GM18867 (cell line): Measurements from ENCODE around the gene SETD9.

ENCODE experiments used
- ATAC-seq: cut with Tn5 transposase; IDR thresholded peaks from one replicate; pipeline ENCODE4 v1.9.1; 2021; ENCODE audit warnings: mild to moderate bottlenecking, moderate library complexity; ENCODE audit not compliant: unreplicated experiment

SETD9 gene, protein sequence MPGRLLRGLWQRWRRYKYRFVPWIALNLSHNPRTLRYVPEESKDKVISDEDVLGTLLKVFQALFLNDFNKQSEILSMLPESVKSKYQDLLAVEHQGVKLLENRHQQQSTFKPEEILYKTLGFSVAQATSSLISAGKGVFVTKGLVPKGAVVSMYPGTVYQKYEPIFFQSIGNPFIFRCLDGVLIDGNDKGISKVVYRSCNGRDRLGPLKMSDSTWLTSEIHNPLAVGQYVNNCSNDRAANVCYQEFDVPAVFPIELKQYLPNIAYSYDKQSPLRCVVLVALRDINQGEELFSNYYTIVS

DNA sequence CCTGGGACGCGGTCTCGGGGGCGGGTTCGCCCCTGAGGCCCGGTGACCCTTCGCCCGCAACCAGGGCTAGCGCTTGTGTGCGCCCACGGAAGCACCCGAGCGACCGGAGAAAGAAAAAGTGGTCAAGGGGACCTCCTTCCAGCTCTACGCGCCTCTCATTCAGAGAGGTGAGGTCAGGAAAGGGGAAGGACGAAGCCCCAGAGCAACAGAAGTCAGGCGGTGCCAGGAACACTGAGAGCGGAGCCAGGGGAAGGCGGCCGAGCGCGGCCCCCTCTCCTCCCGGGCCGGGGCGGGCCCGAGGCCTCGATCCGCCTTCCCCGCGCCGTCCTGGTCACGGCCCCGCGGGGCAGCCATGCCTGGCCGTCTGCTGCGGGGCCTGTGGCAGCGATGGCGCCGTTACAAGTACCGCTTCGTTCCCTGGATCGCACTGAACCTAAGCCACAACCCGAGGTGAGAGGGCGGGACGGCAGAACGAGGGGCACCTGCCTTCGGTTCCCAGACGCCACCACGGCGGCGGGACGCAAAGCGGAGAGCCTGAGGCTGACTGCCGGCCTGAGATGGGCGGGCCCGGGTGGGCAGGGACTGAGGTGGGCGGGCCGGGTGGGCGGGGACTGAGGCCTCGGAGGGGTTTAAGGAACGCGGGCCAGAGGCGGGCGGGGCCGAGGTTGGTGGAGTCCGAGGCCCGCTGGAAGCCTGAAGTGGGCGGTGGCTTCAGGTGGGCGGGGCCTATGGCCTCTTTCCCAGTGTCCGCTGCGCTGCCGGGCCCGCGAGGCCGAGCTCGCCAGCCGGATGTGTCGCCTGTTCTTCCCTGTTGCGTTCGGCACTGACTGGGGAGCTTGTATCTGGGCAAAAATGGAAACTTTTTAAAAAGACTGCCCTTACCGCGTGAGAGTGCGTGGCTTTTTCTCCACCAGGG, at the start of gene SETD9:
SETD9 (plus strand) TSS at position 303 of the 916 bp plus-strand sequence; CDS start at position 353, 50 bp downstream.
- ATAC-seq: peak; percentile 88

DNA sequence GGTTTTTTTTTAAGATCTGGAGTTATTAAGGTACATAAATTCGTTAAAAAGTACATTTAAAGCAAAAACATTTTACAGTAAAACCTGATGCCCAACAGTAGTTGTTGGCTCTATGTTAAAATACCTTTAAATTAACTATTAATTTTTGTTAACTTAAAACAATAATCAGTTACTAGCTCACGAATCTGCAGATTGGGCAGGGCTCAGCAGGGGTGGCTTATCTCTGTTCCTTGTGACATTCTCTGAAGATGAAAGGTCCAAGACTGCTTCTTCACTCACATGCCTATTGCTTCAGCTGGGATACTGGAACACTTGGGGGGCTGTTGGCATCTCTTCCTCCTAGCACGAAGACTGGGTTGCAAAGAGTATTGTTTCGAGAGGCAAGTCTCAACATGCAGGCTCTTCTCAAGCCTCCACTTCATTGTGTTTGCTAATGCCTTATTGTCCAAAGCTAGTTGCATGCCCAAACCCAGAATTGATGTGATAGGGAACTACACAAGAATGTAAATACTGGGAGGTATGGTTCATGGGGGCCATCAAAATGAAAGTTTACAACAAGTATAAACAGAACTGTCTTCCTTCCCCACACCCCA, 47.4 kb upstream of the SETD9 start:
- ATAC-seq: no peak

DNA sequence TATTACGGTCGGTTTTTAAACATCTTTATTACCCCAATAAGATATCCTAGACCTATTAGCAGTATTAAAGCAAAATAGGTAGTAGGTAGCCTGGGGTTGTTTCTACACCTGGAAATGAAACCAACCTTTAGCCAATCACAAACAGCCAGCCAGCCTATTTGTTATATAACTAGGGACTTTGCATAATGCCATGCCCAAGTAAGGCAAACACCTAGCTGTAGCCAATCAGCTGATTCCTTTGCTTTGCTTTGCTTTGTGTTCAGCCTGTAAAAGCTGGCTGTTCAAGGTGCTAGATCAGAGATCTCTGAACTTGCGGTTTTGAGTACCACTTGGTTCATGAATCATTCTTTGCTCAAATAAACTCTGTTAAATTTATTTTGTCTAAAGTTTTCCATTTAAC, 46.5 kb upstream of the SETD9 start:
- no peak for ATAC-seq

DNA sequence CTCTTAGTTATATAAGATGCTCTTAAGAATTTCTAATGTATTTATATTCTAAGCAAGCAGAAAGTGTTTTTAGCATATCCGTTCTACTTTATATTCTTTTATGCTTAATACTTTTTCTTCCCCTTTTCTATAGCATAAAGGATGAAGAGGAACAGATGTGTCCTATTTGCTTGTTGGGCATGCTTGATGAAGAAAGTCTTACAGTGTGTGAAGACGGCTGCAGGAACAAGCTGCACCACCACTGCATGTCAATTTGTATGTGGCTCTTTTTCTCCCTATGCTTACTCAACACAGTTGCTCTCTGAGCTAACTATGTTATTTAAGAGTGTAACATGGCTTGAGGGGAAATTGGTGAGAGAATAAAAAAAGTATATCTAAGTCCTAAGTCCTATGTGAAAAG, 37.6 kb upstream of the SETD9 start:
- no peak for ATAC-seq

DNA sequence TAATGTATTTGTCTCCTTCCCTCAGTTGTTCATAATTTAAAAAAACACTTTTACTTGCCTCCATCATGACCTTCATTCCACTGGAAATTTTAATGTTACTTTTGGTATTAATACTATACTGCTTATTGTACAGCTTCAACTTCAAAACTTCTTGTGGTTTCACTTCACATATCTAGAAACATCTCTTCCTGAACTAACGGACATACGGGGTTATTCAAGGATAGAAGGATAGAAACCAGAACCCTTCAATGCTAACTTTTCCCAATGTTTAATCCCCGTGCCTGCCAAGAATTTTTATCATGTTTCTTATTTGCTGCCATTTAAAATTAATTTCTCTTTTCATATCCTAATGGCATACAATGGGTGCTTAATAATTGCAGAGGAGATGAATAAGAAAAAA, 36.3 kb upstream of the SETD9 start:
- ATAC-seq: no peak

GRCh38 chr5:56876327-56876726, 33.1 kb upstream of the SETD9 start:
- ATAC-seq: no peak

DNA sequence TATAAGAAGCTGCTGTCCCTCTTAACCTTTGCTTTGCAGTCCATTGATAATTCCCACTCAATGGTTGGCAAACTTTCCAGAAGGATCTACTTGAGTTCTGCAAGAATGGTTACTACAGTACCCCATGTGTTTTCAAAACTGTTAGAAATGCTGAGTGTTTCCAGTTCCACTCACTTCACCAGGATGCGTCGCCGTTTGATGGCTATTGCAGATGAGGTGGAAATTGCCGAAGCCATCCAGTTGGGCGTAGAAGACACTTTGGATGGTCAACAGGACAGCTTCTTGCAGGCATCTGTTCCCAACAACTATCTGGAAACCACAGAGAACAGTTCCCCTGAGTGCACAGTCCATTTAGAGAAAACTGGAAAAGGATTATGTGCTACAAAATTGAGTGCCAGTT, 27.8 kb upstream of the SETD9 start:
- no peak for ATAC-seq

- no peak for ATAC-seq
Observed at GRCh38 chr5:56893251-56893951, 16.0 kb upstream of the SETD9 start.

GRCh38 chr5:56896763-56897162, 12.6 kb upstream of the SETD9 start:
- ATAC-seq: no peak

DNA sequence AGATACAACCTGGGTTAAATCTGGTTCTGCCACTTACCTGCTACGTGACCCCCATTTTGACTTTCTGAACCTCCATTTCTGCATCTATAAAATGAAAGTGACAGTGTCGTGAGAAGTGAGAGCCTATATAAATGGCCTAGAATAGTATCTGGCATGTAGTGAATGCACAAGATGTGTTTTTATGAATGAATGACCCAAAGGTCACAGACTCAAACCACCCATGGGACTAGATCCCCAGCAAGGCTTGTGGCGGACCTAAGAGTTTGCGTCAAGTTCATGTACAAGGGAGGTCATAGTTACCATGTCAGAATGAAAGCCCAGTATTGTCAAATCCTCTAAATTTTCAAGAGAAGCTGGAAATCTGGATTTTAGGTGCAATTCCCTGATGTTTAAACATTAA, 11.2 kb upstream of the SETD9 start:
- no peak for ATAC-seq

DNA sequence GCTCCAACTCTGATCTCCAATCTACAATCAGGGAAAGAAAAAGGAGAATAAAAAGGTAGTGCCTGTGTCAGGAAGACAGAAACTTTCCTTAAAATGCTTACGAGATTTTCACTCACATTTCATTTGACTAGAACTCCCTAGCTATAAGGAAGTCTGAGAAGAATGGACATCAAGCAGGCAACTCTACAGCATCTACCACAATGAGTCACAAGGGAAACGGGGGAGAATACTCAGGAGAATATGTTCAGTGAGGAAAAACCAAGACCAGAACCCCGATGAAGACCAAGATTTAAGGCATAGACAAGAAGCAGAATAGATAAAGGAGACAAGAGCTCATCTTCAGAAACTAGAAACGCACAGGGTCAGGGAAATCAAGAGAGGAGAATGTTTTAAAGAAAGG, 9.0 kb upstream of the SETD9 start:
- no peak for ATAC-seq

- ATAC-seq: no peak
Observed at GRCh38 chr5:56900858-56901578, 8.4 kb upstream of the SETD9 start.

DNA sequence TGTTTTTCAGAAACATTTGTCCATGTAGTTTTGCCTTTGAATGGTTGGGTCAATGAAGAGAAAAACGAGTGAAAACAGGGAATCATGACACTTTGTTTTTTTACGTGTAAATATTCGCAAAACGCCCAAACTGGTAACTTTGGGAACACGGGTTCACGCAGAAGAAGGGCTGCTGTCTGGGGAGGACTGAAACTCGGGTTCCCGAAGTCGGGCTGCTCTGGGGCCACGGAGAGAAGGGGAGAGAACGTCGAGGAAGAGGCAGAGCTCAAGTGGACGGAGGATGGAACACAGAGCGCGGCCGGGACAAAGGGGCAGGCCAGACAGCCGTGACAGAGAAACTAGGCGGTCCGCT, 478 bp upstream of the SETD9 start:
- ATAC-seq: peak; percentile 43

GRCh38 chr5:56910210-56910965, 992 bp downstream of the SETD9 start:
- peak; percentile 18 for ATAC-seq

GRCh38 chr5:56913766-56914165, 4.4 kb downstream of the SETD9 start:
- no peak for ATAC-seq

GRCh38 chr5:56914678-56915077, 5.3 kb downstream of the SETD9 start:
- ATAC-seq: no peak

DNA sequence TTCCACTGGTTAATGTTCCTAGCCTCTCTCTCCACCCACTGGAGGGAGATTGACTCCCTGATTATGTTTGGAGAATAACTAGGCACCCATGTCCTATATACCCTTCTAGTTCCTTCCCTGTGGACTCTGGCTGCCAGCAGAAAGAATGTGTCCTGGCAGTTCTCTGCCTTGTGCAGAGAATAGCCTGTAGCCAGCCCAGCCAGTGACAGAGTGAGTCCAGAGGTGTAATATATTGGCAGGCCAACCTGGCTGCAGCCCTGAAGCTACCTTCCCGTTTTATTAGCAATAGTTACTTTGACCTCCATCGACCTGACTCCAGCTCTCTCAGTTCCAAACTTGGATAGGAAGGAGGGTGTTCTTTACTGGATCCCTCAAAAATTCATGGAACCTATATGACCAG, 8.1 kb downstream of the SETD9 start:
- ATAC-seq: no peak

GRCh38 chr5:56918054-56918453, 8.7 kb downstream of the SETD9 start:
- no peak for ATAC-seq

DNA sequence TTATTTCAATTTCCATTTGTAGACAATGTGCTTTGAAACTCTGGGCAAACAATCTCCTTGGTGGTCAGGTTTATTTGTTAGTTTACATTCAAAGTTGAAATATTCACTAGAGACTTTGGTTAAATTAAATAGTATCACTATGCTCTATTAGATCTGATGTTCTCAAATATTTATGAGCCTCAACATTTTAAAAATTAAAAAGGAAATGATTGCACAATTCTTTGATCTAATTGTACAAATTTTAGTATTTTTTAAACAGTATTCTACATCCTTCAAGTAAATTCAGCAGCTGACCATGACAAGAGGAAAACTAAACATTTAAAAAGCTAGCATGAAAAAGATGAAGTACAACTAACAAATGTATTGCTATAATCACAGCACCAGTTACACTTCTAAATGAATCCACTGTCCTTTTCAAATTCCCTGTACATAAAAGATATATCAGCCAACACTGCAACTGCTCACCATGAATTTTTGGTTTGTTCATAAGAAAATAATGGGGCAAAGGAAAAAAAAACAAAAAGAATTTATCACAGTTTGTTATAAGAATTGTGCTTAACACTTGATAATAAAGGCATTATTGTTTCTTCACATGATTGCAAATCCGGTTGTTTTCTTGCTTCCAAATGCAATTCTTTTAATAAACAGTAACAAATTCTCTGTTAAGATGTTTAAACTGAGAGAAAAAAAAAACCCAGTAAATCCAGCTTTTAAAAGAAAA, 10.7 kb downstream of the SETD9 start:
- ATAC-seq: no peak
